Lower lobe of right lung (tissue), 2 donors: ENCODE results near the gene CHD8. TPM values are rescaled to one million over a fixed set of nuclear protein-coding genes. Genes with fewer than 3 reads are reported as not detected.
A peak's percentile ranks its signal among the peaks of the same experiment; 100 is the strongest.

Experiments used
- ATAC-seq, 2 donors: fragments of 200-7000 bp; cut with Tn5 transposase; one replicate each; pipeline ENCODE4 v1.9.1; 2020 to 2022; ENCODE audit warnings: mild to moderate bottlenecking in 2 of 2, moderate library complexity in 2 of 2
- DNase-seq: peaks from one replicate; pipeline ENCODE4 v3.0.0-alpha.2; 2020
- H3K27ac ChIP-seq: fragments of 200-600 bp; one replicate; pipeline ENCODE4 v1.8.0; 2022
- H3K27me3 ChIP-seq: fragments of 200-600 bp; one replicate; pipeline ENCODE4 v1.8.0; 2022; ENCODE audit warnings: low read depth
- H3K36me3 ChIP-seq: fragments of 200-600 bp; one replicate; pipeline ENCODE4 v1.8.0; 2022; ENCODE audit warnings: mild to moderate bottlenecking
- H3K4me1 ChIP-seq: fragments of 200-600 bp; one replicate; pipeline ENCODE4 v1.8.0; 2022
- H3K4me3 ChIP-seq: fragments of 200-600 bp; one replicate; pipeline ENCODE4 v1.8.0; 2022; ENCODE audit warnings: mild to moderate bottlenecking
- H3K9me3 ChIP-seq: fragments of 200-600 bp; one replicate; pipeline ENCODE4 v1.8.0; 2022
- intact Hi-C: fragments of 100-400 bp; cut with DNase I; formaldehyde crosslinking; loops from one replicate; pipeline ENCODE4 v1.11.0; 2022
- total RNA-seq: library from RNA; stranded (reverse); fragmentation: NEBNext Ultra II Directional; extraction: Animal tissue kit (Norgen Biotek cat#: 25700); gene quantifications from one replicate; pipeline ENCODE4 v1.2.1, GENCODE V29; 2021
- TF ChIP-seq, protein P1 (sequence below): fragments of 200-600 bp; IDR thresholded peaks from one replicate; pipeline ENCODE4 v1.8.0; 2022; ENCODE audit warnings: antibody characterized with exemption, mild to moderate bottlenecking
- donor health status: DM: no; HTN: yes; CAD: no; lungs with severe emphysema.

Gene CHD8
- total RNA-seq, 1 donor from 2014 or later, result 74.6 TPM

DNA sequence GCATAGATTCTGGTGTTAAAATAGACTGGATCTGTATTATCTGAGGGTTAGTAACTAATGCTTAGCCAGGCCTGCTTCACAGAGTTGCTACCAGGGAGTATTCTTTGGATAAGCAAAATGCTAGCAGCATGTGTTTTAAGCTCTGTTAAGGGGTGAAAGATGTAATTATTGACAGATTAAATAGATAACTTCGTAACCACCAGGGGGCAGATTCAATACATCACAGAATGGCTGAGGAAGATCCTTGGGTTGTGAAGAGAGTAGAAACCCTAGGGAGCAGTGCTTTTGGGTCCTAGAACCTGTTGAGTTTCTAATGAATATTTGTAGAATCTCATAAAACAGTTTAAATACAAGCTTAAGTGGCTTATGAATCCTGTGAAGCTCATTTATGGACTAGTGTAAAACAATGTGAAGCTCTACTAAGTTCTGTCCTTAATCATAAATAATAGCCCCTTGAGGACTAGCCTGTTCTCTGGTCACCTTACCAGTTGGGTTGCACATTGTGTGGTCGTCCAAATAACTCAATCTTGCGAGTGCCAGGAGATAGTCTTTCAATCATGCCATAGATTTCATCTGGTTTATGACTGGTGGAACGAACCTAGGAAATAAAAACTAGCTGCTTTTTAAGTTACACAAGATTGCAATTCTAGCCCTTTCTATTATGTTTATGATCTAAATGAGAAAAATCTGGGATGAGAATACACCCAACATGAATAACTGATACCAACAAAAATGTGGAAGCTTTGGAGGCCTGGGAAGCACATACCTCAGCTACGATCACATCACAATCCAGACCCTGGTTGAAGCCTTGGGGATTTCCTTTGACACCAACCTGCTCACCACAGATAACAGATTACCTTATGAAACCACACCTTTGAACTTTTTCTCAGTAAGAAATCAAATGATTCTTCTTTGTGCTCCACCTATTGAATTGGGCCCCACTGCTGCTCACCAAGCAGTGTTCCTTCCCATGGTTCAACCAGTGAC is 42.9 kb upstream of the CHD8 start:
- TF ChIP-seq, protein P1, sequence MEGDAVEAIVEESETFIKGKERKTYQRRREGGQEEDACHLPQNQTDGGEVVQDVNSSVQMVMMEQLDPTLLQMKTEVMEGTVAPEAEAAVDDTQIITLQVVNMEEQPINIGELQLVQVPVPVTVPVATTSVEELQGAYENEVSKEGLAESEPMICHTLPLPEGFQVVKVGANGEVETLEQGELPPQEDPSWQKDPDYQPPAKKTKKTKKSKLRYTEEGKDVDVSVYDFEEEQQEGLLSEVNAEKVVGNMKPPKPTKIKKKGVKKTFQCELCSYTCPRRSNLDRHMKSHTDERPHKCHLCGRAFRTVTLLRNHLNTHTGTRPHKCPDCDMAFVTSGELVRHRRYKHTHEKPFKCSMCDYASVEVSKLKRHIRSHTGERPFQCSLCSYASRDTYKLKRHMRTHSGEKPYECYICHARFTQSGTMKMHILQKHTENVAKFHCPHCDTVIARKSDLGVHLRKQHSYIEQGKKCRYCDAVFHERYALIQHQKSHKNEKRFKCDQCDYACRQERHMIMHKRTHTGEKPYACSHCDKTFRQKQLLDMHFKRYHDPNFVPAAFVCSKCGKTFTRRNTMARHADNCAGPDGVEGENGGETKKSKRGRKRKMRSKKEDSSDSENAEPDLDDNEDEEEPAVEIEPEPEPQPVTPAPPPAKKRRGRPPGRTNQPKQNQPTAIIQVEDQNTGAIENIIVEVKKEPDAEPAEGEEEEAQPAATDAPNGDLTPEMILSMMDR, result peak; percentile 42
- intact Hi-C loops, result no loop called here
- no peak overlapping the region for H3K4me3 ChIP-seq
- H3K36me3 ChIP-seq, result peaks cover 99% of the 10 kb centered on the region
- peak; percentile 29 to 51 for ATAC-seq
- peak overlapping the region; percentile 2 for H3K27ac ChIP-seq
- peaks cover 6% of the 10 kb centered on the region for H3K4me1 ChIP-seq
- H3K27me3 ChIP-seq, result no peaks in the 10 kb centered on the region
- no peak for DNase-seq
- H3K9me3 ChIP-seq, result no peaks in the 10 kb centered on the region

DNA sequence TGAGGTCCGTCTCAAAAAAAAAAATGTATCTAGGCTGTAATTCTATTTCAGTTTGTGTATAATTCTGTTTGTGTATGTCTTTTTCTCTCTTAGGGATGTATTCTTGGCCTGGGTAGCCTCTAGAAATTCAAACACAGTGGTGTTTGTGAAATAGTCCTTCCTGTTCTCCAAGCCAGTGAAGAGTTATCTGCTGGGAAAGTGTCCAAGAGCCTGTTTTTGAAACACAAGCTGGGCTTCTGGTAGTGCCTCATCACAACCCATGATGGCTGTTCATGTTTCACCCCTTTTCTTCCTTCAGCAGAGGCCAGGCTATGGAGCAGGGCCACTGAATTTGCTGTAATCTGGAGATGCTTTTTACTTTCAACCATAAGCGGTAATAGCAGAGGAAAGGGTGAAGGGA is 40.5 kb upstream of the CHD8 start:
- Histone ChIP-seq H3K27ac (peak overlapping the region; percentile 54), H3K4me1 (peaks cover 6% of the 10 kb centered on the region), H3K36me3 (peaks cover 100% of the 10 kb centered on the region), H3K27me3 (no peaks in the 10 kb centered on the region), H3K4me3 (no peak overlapping the region), H3K9me3 (no peaks in the 10 kb centered on the region)
- ATAC-seq (peak; percentile 34 to 41), DNase-seq (no peak)
- intact Hi-C loops, result no loop called here
- TF ChIP-seq, protein P1, result no peak

DNA sequence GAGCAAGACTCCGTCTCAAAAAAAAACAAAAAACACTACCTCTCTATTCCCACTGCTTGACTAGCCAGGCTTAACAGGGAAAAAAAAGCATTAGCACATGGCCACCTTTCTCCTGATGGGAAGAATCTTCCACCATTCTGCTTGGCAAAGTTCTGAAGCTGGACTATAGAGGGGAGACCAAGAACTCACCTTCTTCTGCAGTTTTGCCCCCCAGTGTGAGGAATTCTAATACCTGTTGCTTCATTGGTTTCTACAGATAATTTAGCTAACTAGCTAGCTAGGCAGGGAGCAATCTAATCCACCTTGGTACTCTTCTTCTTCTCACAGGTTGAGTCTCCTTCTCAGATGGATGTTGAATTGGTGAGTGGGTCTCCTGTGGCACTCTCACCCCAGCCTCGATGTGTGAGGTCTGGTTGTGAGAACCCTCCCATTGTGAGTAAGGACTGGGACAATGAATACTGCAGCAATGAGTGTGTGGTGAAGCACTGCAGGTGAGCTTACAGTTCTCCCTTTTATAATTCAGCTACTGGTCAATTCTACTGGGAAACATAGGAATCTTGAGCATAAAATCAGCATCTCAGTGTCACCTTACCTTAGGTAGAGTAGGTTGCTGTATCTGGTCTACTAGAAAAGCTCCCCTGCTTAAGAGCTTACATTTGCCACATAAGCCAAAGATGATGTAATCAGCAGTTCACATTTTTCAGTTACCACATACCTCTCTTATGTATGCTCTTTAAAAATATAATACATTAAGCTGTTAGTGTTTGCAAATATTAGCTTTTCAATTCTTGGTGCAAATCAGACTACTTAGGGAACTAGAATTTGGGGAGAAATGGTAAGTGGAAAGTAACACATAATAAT is 39.2 kb upstream of the CHD8 start:
- no peaks in the 10 kb centered on the region for H3K27me3 ChIP-seq
- peaks cover 6% of the 10 kb centered on the region for H3K4me1 ChIP-seq
- TF ChIP-seq, protein P1, result no peak
- no peak overlapping the region for H3K4me3 ChIP-seq
- DNase-seq, result no peak
- peak overlapping the region; percentile 54 for H3K27ac ChIP-seq
- intact Hi-C loops, result no loop called here
- H3K9me3 ChIP-seq, result no peaks in the 10 kb centered on the region
- H3K36me3 ChIP-seq, result peaks cover 100% of the 10 kb centered on the region
- ATAC-seq, result peak; percentile 81 to 91

DNA sequence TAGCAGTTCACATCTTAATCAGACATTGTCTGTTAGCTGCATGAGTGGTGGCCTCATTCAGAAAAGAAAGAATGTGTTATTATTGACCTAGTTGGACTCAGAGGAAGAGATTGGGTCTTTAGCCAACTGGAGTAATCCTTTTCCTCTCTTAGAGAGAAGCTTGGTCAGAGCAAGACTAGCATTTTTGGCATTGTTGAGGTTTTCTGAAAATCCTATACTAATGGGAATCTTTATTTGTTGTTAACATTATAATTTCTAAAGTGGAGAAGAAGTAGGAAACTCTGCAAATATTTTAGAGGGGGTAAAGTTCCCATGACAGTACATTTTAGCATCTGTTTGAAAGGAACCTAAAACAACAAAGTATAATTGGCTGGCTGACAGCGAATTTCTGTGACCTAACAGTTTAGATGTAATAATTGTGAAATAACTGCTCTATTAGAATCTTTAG is 30.7 kb upstream of the CHD8 start:
- peaks cover 60% of the 10 kb centered on the region for H3K36me3 ChIP-seq
- no peaks in the 10 kb centered on the region for H3K9me3 ChIP-seq
- intact Hi-C loops, result no loop called here

More for the DNA sequence above, 30.7 kb upstream of the CHD8 start:
- Histone ChIP-seq H3K27me3 (no peaks in the 10 kb centered on the region), H3K4me1 (no peaks in the 10 kb centered on the region), H3K4me3 (no peak overlapping the region), H3K27ac (no peak overlapping the region)
- DNase-seq (no peak), ATAC-seq (no peak)
- TF ChIP-seq, protein P1, result no peak
